Astrocyte of the hippocampus (primary cell): ENCODE measurements around the gene PRRT2.
A peak's percentile ranks its signal among the peaks of the same experiment; 100 is the strongest.
"Not testable (repeated sequence)": the region's sequence is repeated elsewhere in the genome, so short reads cannot be mapped to it uniquely, and the experiment has no call there.

Experiments used
- DNase-seq: peaks from one replicate; pipeline ENCODE4 v3.0.0; 2011; ENCODE audit warnings: low read depth, low spot score

Gene PRRT2

GRCh38 chr16:29833219-29833618 is 21.2 kb downstream of the PRRT2 start:
- not testable (repeated sequence) for DNase-seq

DNA sequence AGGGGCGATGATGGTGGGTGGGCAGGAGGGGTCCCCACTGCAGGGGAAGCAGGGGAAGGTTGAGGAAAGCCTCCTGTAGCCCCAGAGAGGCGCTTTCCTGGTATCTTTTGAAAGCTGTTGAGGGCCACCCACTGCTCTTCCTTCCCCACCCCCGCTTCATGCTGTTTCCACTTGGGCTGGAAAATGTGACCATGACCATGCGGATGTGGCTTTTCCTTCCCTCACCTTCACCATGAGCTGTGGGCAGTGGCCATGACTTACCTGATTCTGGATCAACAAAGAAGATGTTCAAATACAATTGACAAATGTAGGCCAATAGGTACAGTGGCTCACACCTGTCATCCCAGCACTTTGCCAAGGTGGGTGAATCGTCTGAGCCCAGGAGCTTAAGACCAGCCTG is 22.1 kb downstream of the PRRT2 start:
- no peak for DNase-seq

DNA sequence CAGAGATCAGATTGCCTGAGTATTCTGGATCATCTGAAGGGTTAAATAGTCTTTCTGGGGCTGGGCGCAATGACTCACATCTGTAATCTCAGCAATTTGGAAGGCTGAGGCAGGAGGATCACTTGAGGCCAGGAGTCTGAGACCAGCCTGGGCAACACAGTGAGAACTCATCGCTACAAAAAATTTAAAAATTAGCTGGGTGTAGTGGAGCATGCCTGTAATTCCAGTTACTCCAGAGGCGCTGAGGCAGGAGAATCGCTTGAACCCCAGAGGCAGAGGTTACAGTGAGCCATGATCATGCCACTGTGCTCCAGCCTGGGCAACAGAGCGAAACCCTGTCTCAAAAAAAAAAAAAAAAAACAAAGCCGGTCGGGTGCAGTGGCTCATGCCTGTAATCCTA is 23.9 kb downstream of the PRRT2 start:
- DNase-seq: no peak

GRCh38 chr16:29836623-29837022 is 24.6 kb downstream of the PRRT2 start:
- no peak for DNase-seq

DNA sequence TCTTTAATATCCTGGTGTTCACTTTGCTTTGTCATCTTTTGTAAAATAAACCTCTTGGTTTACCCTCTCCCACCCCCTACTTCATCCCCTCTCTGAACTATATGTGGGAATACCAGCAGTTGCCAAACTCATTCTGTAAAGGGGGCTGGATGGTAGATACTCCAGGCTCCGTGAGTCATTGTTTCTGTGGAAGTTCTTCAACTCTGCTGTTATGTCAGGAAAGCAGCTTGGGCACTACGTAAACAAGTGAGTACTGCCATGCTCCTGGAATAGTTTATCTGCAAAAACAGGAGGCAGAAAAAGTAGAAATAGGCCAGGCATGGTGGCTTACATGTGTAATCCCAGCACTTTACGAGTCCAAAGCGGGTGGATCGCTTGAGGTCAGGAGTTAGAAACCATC is 25.8 kb downstream of the PRRT2 start:
- DNase-seq: peak; percentile 28

DNA sequence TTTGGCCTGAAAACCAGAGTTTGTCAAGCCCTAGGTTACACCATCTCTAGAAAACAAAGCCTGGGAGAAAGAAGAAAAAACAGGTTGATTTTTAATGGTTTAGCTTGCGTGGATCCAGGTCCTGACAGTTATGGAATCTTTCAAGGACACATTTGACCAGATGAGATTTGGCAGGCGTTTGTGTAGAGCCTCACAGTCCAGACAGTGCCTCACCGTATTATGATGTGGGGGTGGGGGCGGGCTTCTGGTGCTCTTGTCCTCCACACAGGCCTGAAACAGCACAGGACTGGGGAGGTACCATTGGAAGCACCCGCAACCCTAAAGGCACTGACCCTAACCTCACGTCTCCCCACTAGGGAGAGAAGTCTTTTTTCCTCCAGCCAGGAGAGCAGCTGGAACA is 27.8 kb downstream of the PRRT2 start:
- DNase-seq: no peak

- DNase-seq: no peak
These were observed 28.2 kb downstream of the PRRT2 start for GRCh38 chr16:29840240-29840639.

GRCh38 chr16:29841631-29842030 is 29.6 kb downstream of the PRRT2 start:
- no peak for DNase-seq

DNA sequence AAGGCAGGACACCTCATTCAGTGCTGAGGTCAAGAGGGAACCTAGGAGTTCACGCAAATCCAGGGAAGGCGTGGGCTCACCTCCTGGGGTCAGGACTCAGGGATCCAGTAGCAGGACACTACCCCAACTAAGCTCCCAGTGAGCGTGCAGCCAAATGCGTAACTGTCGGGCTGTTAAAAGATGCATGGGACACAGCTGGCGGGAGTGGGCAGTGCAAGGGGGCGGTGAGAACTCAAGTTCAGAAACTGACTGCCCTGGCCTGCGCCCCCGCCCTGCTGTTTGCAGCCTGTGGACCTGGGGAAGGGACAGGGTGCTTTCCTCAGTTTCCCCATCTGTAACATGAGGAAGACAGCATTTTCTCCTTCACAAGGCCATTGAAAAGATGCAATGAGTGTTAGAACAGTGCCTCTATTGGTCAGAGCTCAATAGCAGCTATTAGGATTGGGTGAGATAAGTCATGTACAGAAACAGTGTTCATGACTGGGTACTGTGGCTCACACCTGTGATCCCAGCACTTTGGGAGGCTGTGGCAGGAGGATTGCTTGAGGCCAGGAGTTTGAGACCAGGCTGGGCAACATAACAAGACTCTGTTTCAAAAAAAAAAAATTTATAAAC is 30.8 kb downstream of the PRRT2 start:
- DNase-seq: no peak

- DNase-seq: no peak
These were observed 31.9 kb downstream of the PRRT2 start for GRCh38 chr16:29843931-29844330.

- no peak for DNase-seq
These were observed 32.8 kb downstream of the PRRT2 start for GRCh38 chr16:29844575-29845331.

- no peak for DNase-seq
These were observed 33.7 kb downstream of the PRRT2 start for GRCh38 chr16:29845656-29846055.

DNA sequence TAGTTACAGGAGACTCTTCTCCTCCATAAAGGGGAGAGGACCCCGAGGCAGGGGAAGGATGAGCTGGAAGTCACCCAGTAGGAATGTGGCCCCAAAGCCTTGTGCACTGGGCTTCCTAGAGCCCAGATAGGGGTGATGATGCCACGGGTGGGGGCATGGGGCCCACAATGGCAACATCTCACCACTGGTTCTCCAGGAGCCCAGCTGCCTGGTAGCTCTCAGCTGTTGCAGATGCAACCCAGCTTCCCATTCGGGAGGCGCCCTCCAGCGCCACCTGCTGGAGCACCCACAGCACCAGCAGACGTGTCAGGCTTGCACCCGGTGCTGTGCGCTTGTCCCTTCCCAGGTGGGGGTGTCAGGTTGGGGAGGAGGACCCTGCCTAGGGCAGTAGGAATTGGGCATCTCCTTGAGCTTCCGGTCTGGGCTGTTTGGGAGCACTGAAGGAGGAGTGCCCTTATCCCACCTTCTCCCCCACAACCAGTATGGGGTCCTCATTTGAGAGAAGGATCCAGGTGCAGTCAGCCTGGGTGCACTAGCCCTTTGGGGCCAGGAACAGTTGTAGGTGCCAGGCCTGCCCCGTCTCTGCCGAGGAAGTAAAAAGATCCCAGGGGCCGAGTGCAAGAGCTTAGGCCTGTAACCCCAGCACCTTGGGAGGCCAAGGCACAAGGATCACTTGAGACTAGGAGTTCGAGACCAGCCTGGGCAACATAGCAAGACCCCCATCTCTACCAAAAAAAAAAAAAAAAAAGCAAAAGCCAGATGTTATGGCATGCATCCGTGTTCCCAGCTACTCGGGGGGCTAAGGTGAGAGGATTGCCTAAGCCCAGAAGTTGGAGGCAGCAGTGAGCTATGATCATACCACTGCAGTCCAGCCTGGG is 36.7 kb downstream of the PRRT2 start:
- peak; percentile 72 for DNase-seq

DNA sequence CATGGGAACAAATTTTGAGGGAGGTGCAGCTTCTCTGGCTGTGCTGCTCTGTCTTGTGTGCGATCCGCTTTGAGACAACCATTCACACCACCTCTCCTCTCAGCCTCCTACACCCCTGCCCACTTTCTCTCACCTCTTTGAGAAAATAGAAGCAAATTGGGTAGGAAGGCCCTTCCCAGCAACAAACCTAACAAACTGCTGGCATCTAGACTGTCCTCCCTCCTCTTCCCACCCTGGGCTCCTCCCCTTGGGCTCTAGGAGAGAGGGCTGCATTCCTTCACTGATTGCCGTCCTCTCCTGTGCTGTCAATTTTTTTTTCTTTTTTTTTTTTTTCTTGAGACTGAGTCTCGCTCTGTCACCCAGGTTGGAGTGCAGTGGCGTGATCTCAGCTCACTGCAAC is 37.5 kb downstream of the PRRT2 start:
- peak; percentile 42 for DNase-seq

- DNase-seq: no peak
These were observed 39.0 kb downstream of the PRRT2 start for GRCh38 chr16:29850998-29851397.

GRCh38 chr16:29852654-29853053 is 40.7 kb downstream of the PRRT2 start:
- DNase-seq: no peak

DNA sequence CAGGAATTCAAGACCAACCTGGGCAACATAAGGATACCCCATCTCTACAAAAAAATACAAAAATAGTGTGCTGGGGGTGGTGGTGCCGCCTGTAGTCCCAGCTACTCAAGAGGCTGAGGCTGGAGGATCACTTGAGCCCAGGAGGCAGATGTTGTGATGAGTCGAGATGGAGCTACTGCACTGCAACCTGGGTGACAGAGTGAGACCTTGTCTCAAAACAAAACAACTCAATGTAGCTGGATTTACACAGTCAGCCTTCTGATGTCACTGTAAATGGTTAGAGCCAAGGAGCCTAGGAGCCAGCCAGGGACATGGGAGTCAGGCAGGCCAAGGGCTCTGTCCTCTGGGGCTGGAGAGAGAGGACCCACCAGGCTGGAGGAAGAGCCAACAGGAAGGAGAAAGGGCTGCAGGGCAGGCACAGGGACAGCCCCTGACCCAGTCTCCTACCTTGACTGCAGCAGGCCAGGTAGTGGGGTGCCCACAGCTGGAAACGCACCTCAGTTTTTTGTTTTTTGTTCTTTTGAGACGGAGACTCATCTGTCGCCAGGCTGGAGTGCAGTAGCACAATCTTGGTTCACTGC is 42.6 kb downstream of the PRRT2 start:
- no peak for DNase-seq

DNA sequence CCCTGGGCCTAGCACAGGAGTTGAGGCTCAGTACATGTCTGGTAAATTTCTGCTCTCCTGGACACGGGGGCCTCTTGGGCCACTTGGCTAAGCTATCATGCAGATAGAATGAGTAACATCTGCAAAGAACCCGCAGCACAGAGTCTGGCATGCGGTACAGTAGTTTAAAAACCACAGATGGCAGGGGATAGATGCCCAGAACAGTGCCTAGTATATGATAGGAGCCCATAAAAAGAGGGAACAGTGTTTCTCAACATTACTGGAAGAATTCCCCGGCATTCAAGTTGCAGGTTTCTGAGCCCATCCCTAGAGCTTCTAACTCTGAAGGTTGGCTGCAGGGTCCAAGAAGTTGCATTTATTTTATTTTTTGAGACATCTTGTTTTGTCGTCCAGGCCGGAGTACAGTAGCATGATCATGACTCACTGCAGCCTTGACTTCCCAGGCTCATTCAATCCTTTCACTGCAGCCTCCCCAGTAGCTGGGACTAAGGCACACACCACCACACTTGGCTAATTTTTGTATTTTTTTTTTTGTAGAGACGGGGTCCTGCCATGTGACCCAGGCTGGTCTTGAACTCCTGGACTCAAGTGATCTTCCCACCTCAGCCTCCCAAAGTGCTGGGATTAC is 45.3 kb downstream of the PRRT2 start:
- DNase-seq: peak; percentile 47

DNA sequence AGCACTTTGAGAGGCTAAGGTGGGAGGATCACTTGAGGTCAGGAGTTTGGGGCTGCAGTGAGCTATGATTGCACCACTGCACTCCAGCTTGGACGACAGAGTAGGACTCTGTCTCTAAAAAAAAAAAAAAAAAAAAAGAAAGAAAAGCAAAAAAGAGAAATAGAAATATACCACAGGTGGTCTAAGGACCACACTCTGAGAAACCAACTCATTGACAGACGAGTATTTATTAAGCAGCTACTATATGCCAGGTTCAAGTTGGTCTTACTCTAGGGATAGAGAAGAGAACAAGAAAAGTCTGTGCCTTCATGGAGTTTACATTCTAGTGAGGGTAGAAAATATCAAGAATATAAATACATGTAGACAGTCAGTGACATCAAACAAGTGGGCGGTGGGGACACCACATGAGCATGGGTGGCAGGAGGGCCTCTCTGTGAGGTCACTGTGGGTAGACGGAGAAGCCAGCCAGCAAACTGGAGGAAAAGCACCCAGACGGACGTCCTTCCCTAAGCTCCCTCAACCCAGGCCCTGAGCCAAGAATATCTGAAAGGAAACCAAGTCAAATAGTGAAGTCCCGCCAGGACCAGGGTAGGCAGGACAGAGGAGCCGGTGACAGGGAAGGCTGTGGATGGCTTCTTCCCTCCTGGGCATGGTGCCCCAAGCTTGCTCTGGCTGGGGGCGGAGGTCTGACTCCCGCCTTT is 46.3 kb downstream of the PRRT2 start:
- peak; percentile 38 for DNase-seq

DNA sequence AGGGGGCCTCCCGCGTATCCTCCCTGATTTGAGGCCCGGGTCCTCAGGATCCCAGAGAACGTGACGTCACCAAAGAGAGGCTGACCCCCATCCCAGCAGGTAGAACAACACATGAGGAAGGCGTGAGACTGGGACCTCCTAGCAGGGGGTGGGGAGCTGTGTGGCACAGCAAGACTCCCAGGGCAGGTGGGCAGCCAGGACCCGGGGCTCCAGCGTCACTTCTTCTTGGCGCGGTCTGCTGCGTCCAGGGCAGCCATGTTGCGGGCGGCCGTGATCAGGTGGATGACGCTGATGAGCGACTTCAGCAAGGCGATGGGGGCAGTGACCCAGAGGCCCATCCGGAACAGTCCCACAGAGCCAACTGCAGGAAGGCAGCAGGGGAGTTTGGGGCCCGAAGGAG is 47.0 kb downstream of the PRRT2 start:
- no peak for DNase-seq

DNA sequence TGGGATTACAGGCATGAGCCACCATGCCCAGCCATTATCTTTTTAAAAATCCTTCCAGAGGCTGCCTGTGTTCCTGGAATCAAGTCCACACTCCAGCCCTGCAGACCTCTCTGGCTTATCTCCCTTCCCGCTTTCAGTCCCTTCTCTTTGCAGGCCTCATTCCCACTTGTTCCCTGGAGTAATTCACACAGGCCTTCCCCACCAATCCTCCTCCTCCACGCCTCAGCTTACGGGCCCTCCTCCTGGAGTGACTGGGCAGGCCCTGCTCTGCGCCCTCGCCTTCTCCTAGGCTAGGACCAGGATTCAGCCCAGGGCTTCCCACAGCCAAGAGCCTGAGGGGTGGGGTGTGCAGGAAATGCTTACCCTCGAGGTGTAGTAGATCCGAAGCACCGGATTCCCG is 48.2 kb downstream of the PRRT2 start:
- DNase-seq: no peak
